HG03045 (cell line): ENCODE data around the gene FMN2.

ENCODE experiments used
- ATAC-seq: cut with Tn5 transposase; IDR thresholded peaks from one replicate; pipeline ENCODE4 v1.9.1; 2021; ENCODE audit warnings: mild to moderate bottlenecking, moderate library complexity; ENCODE audit not compliant: unreplicated experiment

The FMN2 gene

DNA sequence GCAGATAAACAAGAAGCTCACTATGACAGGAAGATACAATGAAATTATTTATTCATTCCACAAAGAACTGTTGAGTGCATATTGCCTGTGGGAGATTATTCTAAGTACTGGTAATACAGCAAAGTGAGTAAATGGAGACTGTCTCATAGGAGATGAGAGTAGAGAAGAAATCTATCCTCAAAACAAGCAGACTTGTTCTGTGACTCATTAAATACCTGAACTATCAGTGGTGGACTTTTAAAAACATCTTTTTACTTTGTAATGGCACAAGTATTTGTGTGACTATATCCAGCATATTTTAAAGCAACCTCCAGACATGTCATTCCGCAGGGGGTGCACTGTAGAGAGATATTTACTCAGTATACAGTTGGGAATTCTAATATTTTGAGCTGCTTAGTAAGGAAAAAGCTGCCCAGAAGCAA is 259.2 kb downstream of the FMN2 start:
- no peak for ATAC-seq

DNA sequence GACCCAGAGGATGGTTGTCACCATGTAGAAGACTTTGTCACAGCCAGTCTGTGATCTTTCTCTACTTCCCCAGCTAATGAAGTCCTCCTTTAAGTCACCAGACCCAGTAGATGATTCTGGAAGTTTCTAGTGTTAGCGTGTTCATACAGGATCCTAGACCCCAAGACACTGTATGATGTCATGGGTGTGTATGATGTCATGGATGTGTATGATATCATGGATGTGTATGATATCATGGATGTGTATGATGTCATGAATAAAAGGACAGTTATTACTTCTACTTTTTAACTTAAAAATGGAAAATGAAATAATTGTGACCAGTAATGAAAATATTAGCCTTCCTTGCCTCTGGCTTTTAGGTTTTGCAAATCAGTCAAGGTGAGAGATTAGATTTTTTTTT is 260.0 kb downstream of the FMN2 start:
- ATAC-seq: no peak

DNA sequence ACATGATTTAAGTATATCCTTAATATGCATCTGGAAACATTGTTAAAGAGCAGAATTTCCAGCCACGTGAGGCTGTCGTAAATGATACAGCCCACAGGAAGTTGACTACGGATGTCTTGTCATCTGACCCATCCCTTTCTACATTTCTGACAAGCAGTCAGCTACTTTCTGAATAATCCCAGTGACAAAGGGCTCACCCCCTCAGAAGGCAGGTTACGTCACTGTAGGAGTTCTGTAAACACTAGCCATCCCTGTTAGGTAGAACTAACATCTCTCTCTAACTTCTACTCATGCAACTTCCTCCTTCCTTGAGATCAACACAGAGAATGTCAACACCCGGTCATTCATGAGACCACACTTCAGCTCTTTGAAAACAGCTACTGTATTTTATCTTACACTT is 261.1 kb downstream of the FMN2 start:
- ATAC-seq: no peak

- ATAC-seq: no peak
These were observed 264.9 kb downstream of the FMN2 start for GRCh38 chr1:240356568-240356967.

DNA sequence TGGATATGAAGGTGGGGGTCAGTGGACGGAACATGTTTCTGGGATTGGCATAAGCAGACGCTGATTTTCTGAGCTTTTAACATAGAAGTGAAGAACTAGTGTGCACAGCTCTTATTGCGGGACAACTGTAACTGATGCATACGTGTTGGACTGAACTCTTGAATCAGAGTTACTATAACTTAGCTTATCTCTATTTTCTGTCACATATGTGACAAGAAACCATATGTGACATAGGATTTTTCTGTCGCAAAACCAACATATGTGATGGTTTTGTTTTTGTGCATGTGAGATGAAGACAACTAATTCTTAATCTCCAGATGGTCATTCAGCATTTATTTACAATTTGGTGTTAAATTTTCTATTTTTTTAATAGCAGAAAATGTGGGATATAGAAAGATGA is 270.4 kb downstream of the FMN2 start:
- ATAC-seq: no peak

- ATAC-seq: no peak
These were observed 271.1 kb downstream of the FMN2 start for GRCh38 chr1:240362826-240363225.

DNA sequence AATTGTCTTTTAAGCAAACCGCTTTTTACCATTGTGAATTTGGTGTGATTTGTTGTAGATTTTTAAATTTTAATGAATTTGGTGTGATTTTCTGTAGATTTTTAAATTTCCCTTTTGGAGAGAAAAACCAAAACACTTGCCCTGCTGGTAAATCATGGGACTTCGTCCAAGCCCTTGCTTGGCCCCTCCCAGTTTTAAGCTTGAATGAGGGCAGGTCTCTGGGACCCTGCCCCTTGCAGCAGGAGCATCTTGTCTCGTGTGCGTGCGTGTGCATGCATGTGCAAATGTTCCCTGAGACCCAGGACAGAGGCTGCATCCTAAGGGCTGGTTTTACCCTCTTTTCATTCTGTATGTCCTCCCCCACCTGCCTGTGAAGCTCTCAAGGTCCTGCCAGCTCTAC is 271.6 kb downstream of the FMN2 start:
- no peak for ATAC-seq

DNA sequence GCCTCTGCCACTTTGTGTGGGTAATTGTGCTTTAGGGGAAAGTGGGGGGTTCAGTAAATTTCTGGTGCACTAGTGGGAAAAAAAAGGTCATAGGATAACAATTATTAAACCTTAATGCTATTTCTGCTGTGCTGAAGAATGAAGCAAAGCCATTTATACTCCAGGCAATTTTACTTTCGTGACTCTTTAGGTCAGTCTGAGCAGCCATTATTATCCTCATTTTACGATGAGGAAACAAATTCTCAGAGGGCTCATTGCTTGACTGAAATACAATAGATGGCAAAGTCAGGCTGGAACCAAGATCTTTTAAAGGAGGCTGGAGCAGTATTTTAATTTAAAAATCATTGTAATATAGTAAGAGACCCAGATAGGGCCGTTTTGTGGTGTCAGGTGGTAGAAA is 272.2 kb downstream of the FMN2 start:
- ATAC-seq: no peak

GRCh38 chr1:240366636-240367035 is 275.0 kb downstream of the FMN2 start:
- ATAC-seq: no peak

DNA sequence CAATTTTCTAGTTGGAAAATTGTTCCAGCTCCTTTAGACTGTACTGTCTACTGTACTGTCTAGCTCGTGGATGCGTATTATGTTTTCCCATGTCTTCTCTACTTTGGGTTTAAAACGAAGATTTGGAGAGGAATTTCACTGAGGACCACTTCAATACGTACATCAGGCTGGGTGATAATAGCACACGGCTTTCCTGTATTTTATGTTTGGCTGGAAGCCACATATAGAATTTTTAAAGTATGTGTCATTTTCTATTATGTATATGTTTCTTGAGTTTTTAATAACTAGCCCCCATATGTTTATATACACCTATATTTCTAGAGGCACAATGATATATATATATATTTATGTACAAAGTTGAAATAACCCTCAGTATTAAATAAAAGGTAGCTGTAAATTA is 293.9 kb downstream of the FMN2 start:
- no peak for ATAC-seq

DNA sequence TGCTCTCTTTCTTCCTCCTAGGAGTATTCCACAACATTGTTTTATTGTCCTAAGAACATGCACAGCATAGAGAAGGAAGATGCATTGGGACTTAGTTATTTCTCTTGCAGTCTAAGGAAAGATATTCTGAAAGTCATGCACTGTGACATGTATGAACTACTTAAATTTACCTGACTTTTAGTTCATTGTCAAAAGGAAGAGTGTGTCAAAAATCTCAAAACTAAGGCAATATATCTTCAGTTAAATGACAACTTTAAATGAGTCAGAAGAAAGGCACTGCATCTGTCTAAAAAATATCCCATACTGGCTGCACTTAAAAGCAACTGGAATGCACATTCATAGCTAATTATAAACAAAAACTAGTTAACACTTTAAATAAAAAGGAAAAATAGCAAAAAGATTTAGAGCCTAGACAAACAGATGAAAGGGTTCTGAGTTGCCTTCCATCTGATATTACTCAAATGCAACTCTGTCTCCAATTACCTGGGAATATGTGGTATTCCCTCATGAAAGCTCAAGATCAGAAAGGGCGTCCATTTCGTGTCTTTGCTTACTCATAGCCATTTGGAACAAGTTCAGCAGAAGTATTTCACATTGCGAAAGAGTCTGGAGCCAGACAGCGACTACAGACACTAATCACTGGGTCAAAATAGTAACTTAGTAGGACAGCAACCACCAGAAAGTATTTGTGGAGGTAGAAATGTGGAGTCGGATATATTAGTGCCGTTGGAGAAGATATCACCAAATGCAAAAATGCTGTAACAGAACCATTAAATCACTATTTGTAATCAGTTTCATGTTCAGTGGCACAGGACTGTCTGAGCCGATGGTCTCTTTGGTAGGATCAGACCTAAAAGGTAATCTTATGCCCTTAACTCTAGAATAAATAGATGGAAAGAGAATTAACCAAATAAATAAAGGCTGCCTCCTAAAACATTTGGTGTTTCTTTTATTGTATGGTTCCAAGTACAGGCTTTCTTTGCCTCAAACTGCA is 294.6 kb downstream of the FMN2 start:
- ATAC-seq: no peak

DNA sequence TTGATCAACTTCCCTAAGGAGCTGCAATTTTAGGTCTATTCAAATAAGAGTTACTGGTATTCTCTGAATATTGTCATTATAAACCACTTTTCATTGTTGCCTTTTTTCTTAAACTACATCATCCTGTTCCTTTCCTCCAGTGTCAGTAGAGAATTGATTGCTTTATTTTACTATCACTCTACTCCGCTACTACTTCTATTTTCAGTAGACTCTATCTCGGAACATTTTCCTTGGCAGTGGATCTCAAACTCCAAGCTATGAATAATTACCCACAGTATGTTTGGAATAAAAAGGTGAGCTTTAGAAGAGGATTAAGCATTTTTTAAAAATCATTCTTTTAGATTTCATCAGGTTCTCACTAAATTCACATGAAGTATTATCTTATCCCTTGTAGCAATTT is 295.4 kb downstream of the FMN2 start:
- ATAC-seq: no peak

DNA sequence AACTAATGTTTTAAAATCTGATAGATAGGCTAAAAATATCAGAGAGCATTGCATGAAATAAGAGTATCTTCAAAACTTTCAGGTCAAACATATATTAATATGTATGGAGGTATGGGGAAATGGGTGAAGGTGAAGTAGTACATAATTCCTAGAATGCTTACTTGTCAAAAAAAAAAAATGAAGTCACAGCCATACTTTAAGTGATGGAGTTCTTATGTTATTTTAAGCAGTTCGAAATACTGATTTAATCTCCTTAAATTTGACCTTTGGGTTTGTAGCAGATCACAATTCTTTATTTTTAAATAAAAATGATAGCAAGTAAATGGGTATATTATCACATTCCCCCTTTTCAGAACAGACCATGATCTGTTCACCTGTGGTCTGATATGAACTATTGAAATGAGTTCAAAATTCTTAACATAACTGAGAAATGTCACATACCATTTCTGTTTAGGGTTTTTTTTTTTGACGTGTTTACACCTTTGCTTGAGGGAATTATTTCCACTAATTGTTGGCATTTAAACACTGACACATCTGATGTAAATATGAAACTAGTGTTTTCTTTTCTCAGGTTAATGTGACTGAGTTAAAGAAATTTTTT is 300.1 kb downstream of the FMN2 start:
- no peak for ATAC-seq

DNA sequence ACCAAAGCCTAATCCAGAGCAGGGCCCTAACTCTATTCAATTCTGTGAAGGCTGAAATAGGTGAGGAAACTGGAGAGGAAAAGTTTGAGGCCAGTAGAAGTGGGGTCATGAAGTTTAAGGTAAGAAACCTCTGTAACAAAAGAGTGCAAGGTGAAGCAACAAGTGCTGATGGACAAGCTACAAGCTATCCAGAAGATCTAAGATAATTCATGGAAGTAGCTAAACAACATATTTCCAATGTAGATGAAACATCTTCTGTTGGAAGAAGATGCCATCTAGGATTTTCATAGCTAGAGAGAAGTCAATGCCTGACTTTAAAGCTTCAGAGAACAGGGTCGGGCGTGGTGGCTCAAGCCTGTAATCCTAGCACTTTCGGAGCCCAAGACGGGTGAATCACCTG is 302.7 kb downstream of the FMN2 start:
- ATAC-seq: no peak

DNA sequence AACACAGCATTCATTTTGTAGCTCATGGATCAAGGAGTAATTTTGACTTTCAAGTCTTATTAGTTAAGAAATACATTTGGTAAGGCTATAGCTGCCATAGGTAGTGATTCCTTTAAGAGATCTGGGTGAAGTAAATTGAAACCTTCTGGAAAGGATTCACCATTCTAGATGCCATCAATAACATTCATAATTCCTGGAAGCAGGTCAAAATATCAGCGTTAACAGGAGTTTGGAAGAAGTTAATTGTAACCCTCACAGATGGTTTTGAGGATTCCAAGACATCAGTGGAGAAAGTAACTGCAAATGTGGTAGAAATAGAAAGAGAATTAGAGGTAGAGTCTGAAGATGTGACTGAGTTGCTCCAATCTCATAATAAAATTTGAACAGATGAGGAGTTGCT is 303.7 kb downstream of the FMN2 start:
- no peak for ATAC-seq

DNA sequence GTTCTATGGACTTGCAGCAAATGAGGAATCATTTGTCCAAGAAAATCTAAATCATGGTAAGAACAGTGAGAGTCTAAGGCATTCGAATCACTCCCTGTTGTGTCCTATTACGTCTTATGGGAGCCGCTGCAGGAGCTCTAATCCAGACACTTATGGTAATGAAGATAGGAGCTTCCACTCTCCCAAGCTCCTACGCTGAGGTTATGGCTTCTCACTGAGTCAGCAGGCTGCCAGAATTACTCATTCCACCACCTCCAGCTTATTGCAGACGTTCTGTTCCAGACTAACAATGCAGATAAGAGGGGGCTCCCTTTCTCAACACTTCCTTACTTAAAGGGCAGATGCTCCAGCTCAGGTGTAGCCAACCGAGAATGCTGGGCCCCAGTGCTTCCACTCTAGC is 307.7 kb downstream of the FMN2 start:
- ATAC-seq: no peak

GRCh38 chr1:240401731-240402130 is 310.0 kb downstream of the FMN2 start:
- ATAC-seq: no peak

GRCh38 chr1:240402326-240402725 is 310.6 kb downstream of the FMN2 start:
- no peak for ATAC-seq

GRCh38 chr1:240404286-240404685 is 312.6 kb downstream of the FMN2 start:
- no peak for ATAC-seq

GRCh38 chr1:240405751-240406150 is 314.1 kb downstream of the FMN2 start:
- ATAC-seq: no peak

DNA sequence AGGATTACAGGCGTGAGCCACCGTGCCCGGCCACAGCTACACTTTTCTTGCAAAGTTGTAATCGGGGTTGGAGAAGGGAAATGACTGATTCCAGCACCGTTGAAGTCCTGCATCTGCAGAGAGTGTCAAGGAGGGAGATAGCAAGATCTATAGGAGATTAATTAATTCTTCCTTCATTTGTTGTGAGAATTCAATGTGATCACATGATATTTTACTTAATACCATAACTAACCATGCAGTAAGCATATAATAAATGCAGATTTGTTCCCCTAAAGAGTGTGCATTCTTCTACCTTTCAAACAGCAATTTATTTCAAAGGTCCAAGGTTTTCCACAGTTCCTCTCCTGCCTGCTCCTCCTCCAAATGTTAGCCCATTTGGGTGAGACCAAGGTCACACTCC is 315.7 kb downstream of the FMN2 start:
- no peak for ATAC-seq

- ATAC-seq: no peak
These were observed 317.9 kb downstream of the FMN2 start for GRCh38 chr1:240409615-240410014.
